ENCODE measurements around the gene FUCA2. TPM values are rescaled to one million over a fixed set of nuclear protein-coding genes. Genes with fewer than 3 reads are reported as not detected.
"Not testable (repeated sequence)": the region's sequence is repeated elsewhere in the genome, so short reads cannot be mapped to it uniquely, and the experiment has no call there.

FUCA2 gene
- polyA plus RNA-seq, 3 donors: 21.7 to 29.2 (median 25.6) TPM

DNA sequence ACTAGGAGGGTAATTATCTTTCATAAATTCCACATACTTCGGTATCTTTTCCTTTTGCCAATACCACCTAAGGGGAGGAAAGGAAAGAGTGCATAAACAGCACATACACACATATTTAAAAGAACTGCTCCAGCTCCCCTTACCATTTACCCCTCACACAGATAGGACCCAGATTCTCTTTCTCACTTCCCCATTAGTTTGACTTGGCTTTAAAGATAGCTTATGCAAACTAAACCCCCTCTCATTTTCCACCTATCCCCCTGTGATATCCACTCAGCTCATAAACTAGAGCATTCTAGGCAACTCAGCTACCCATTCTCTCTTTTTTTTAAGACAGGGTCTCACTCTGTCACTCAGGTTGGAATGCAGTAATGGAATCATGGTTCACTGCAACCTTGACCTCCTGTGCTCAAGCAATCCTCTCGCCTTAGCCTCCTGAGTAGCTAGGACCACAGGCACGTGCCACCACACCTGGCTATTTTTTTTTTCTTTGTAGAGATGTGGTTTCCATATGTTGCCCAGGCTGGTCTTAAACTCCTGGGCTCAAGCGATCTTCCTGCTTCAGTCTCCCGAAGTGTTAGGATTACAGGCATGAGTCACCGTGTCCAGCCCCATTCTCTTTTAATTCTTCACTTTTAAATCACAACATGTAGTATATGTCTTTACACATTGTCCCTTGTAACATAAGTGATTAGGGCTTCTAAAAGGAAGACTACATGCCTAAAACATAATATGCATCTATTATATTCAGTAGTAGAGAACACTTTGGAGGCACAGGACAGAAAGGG, 4.0 kb downstream of the FUCA2 start:
- H3K27ac ChIP-seq (ENCODE audit: low read depth, low read length): no peak overlapping the region
- 95 to 98% (median 95%) methylated on average over 6 of the region's 6 CpGs for WGBS, 3 donors

DNA sequence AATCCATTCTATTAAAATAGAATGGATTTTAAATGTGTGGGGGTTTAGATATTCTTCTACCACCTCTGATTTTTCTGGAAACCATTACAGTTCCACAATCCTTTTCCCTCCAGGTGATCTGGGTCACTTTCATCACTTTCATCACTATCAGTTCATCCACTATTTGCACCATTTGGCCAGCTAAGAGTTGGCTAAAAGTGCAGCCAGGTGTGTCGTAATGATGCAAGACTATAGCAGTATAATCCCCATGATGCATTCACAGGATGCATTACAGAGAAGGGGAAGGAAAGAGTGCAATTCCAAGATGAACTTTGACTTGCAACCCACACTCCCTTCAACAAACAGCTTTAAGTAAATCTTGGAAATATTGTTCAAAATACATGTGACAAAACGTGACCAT, 4.9 kb downstream of the FUCA2 start:
- 80 to 93% (median 88%) methylated on average over 2 of the region's 2 CpGs for WGBS, 3 donors
- H3K27ac ChIP-seq (ENCODE audit: low read depth, low read length): no peak overlapping the region

DNA sequence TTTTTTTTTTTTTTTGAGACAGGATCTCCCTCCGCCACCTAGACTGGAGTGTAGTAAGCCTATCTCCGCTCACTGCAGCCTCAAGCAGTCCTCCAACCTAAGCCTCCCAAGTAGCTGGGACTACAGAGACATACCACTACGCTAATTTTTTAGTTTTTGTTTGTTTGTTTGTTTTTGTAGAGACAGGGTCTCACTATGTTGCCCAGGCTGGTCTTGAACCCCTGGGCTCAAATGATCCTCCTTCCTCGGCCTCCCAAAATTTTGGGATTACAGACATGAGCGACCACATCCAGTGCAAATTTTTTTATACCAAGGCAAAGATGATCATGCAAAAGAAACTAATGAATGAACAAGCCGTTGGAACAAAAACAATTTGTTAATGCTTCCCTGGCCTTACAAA, 5.3 kb downstream of the FUCA2 start:
- WGBS, 3 donors: 97% methylated on average over 6 of the region's 6 CpGs
- no peak overlapping the region for H3K27ac ChIP-seq (ENCODE audit: low read depth, low read length)

DNA sequence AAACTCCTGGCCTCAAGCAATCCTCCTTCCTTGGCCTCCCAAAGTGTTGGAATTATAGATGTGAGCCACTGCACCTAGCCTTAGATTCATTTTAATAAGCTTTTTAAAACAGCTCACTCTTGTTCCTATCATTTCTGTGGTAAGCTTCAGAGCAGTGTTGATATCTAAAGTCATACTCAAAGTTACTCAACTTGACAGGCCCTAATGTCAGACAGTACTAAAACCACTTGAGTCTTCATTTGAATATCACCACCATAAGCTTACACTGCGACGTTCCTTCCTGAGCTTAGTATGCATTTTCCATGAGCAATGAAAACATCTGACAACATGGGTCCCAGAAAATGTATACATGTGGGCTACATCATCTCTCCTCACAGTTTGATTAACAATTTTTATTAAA, 6.0 kb downstream of the FUCA2 start:
- no peak overlapping the region for H3K27ac ChIP-seq (ENCODE audit: low read depth, low read length)
- WGBS, 3 donors: 92 to 100% (median 94%) methylated on average over 2 of the region's 2 CpGs

DNA sequence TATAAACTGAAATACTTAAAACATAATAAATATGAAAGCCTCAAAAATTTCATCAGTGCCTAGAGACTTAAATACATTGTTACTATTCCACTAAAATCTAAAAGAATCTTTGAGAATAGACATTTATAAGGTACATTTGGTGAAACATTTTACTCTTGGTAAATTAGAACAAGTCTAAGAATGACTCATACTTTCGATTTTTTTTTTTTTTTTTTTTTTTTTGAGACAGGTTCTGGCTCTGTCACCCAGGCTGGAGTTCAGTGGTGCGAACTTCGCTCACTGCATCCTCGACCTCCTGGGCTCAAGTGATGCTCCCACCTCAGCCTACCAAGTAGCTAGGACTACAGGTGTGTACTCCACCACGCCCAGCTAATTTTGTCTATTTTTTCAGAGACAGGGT, 6.4 kb downstream of the FUCA2 start:
- no peak overlapping the region for H3K27ac ChIP-seq (ENCODE audit: low read depth, low read length)
- 90 to 95% (median 94%) methylated on average over 5 of the region's 5 CpGs for whole genome bisulfite sequencing, 3 donors

DNA sequence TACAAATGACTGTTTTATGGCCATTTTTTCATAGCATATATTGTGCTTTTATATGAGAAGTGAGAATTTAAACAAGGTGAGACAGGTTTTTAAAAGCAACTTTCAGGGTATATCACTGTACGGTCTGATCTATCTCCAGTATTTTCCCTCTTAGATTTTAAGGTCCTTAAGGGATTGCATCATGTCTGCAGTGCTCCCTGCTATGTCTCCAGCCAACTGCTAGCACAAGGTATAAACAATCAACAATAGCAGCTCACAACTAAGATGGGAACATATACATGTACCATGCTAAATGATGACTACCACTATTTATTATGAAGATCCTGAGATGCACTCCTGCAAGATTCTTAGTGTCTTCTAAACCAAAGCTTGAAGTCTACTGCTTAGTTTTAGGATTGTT, 7.2 kb downstream of the FUCA2 start:
- 76 to 85% (median 78%) methylated on average over 1 of the region's 1 CpG for WGBS, 3 donors
- H3K27ac ChIP-seq (ENCODE audit: low read depth, low read length): no peak overlapping the region

DNA sequence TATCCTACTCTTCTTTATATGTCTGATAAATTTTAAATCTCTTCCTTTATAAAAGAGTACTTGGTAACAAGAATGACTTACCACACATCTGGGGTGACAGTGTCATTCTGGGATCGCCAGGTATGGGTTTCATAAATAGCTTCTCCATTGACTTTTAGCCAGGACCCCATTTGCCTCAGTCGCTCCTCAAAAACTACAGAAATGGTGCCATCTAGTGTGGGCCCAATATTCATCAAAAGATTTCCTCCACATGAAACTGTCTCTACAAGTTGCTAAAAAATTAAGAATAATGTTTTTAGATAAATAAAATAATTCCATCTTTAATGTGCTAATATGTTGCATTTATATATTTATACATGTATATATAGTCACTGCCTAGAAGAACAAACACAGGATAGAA, 9.7 kb downstream of the FUCA2 start:
- 84 to 97% (median 92%) methylated on average over 2 of the region's 2 CpGs for WGBS, 3 donors
- no peak overlapping the region for H3K27ac ChIP-seq (ENCODE audit: low read depth, low read length)

DNA sequence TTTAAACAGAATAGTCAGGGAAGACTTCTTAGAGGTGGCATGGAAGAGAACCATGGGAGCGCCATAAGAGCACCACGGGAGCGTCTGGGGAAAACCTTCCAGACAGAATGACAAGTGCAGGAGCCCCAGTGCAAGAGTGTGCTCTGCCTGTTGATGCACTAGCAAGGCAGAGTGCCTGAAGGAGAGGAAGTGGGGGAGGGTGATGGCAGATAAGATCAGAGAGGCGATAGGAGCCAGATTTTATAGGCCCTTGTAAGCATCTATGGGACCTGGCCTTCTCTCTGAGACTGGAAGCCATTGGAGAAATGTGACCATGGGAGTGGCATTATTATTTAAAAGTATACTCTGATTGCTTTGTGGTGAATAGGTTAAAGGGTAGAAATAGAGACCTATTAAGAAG, 13.1 kb downstream of the FUCA2 start:
- no peak overlapping the region for H3K27ac ChIP-seq (ENCODE audit: low read depth, low read length)
- WGBS, 3 donors: 83 to 90% (median 85%) methylated on average over 4 of the region's 4 CpGs

DNA sequence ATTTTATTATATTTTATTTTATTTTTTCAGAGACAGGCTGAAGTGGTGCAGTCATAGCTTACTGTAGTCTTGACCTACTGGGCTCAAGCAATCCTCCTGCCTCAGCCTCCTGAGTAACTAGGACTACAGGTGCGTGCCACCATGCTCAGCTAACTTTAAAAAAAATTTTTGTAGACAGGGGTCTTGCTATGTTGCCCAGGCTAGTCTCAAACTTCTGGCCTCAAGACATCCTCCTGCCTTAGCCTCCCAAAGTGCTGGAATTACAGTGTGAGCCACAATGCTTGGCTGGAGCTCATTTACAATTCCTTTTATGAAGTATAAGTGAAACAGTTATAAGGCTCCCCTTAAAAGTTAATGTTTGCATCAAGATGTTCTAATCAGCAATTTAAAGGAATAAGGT, 14.5 kb downstream of the FUCA2 start:
- 92 to 100% (median 96%) methylated on average over 1 of the region's 1 CpG for WGBS, 3 donors
- no peak overlapping the region for H3K27ac ChIP-seq (ENCODE audit: low read depth, low read length)

DNA sequence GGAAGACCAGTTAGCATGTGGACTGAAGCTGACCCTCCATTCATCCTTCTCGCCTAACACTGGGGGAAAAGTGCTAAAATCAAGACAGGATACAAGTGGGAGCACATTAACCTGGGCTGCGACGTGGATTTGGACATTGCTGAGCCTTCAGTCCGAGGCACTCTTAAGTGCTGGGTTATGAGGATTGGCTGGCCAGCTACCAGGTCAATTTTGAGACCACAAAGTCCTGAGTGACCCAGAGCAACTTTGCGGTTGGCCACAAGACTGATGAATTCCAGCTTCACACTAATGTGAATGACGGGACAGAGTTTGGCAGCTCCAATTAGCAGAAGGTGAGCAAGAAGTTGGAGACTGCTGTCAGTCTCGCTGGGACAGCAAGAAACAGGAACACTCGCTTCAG, 20.7 kb downstream of the FUCA2 start:
- WGBS, 3 donors: 92 to 98% (median 96%) methylated on average over 8 of the region's 8 CpGs
- no peak overlapping the region for H3K27ac ChIP-seq (ENCODE audit: low read depth, low read length)

DNA sequence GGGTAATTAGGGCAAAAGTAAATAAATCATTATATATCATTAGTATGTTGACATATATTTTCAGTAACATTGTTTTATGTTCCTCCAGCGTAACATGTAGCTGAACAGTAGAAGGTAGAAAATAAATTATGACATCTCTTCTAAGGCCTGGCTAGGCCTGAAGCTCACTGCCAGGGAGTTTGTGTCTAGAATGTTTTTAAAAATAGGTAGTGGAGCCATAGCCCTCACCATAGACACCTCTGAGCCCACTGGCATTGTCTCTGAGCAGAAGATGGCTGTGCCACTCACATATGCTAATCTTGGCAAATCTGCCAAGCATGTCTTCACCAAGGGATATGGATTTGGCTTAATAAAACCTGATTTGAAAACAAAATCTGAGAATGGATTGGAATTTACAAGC, 21.3 kb downstream of the FUCA2 start:
- no peak overlapping the region for H3K27ac ChIP-seq (ENCODE audit: low read depth, low read length)
- WGBS, 3 donors: 95 to 99% (median 97%) methylated on average over 1 of the region's 1 CpG

DNA sequence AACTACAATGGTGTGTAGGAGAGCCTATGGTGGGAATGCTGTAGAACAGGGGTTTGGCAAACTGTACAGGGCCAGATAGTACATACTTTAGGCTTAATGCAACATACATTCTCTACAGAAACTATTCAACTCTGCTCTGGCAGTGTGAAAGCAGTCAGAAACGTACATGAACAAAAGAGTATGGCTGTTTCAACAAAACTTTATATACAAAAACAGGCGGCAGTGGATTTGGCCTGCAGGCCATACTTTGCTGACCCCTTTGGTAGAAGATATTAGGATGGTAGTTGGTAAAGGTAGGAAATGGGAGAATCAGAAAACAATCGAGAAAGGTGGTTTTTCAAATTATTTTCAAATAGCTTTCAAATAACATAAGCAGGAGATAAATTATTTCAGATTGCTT, 24.8 kb downstream of the FUCA2 start:
- 87 to 95% (median 89%) methylated on average over 3 of the region's 3 CpGs for WGBS, 3 donors
- H3K27ac ChIP-seq (ENCODE audit: low read depth, low read length): no peak overlapping the region

DNA sequence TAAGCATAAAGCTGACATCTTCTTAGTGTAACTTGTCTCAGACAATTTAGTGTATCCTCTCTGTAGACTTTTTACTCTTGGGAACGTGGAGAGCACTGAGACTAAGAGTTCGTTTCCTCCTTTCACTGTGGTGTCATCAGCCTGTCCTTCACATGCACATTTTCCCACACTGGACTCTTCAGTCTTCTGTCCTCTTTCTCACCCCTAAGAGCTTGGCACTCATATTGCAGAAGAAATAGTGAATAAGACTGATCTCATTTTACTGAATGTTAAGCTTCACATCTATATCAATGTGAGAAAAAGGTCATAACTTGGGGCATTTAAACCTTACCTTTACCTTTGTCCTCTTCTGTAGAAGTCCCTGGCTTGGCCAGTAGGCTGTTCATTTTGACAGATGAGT, 25.6 kb downstream of the FUCA2 start:
- WGBS, 3 donors: 81 to 91% (median 87%) methylated on average over 2 of the region's 2 CpGs
- no peak overlapping the region for H3K27ac ChIP-seq (ENCODE audit: low read depth, low read length)

DNA sequence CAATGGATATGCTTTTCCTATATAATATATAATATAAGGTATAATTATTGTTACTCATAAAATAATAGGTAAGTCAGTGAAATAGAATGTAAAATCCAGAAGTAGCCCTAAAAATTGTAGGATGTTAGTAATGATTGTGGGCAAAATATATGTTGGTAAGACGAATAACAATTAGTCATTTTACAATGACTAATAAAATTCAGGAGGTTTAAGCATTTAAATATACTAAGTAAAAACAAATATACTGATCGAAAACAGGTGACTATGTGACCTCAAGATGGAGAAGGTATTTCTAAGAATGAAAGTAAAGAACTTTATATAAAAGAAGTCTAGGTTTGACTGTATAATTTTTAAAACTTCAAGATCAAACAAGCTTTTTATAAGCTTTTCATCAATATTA, 28.9 kb downstream of the FUCA2 start:
- WGBS, 3 donors: 65 to 99% (median 96%) methylated on average over 2 of the region's 2 CpGs
- no peak overlapping the region for H3K27ac ChIP-seq (ENCODE audit: low read depth, low read length)

DNA sequence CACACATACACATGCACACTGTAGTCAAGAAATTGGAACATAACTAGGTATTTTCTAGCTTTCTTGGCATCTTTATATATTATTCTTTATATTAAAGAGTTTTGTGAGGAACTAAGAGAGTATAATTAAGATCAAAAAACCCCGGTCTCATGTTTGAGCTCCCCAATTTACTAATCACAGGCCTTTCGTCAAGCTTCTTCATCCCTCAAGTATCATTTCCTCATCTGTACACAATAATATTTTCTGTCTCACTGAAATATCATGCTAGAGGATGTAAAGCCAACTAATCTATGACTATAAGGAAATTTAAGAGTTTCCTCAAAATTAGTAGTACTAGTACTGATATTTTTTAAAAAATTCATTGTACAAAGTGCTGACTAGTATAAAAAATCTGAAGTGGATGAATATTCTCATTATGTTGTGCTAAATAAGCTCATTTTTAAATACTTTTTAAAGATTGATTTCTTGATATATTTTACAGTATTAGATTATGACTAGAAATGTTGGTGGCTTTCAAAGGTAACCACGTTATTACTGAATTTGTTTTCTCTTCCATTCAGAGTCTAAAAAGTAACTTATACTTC, 32.9 kb downstream of the FUCA2 start:
- 91 to 95% (median 93%) methylated on average over 3 of the region's 3 CpGs for WGBS, 3 donors
- no peak overlapping the region for H3K27ac ChIP-seq (ENCODE audit: low read depth, low read length)

DNA sequence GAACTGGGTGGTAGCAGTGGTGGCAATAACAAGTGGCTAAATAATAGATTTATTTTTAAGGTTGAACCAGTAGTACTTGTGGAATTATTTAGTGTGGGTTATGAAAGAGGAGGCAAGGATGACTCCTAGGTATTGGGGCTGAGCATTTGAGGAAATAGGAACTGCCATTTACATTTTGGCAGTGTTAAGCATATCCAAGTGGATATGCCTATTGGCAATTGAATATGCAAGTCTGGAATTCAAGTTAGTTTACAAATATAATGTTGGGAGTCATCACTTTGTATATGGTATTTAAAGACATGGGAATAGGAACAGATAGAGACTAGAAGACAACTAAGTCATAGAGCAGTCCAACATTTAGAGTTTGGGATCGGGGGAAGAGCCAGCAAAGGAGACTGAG, 35.0 kb downstream of the FUCA2 start:
- WGBS, 3 donors: 96 to 97% (median 97%) methylated on average over 1 of the region's 1 CpG
- H3K27ac ChIP-seq (ENCODE audit: low read depth, low read length): no peak overlapping the region

DNA sequence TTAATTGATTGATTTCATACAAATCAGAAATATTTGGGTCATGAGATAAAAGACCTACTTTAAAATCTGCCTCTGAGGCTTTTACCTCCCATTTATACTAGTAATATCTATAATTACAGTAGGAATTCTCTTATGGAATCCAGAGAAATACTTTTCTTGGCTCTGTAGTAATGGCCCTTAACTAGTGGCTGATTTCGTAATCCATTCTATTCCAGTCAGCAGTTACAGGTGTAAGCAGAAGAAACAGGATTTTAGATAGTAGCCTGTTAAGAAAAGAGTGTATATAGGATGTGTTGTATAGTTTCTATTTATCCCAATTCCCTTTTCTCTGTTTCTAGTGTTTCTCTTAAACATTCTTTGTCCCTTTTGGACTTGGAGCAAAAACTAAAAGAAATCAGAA, 39.7 kb downstream of the FUCA2 start:
- no peak overlapping the region for H3K27ac ChIP-seq (ENCODE audit: low read depth, low read length)
- 94 to 100% (median 95%) methylated on average over 1 of the region's 1 CpG for WGBS, 3 donors

DNA sequence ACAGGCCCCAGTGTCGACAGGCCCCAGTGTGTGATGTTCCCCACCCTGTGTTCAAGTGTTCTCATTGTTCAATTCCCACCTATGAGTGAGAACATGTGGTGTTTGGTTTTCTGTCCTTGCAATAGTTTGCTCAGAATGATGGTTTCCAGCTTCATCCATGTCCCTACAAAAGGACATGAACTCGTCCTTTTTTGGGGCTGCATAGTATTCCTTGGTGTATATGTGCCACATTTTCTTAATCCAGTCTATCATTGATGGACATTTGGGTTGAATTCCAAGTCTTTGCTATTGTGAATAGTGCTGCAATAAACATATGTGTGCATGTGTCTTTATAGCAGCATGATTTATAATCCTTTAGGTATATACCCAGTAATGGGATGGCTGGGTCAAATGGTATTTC, 42.7 kb downstream of the FUCA2 start:
- 86 to 95% (median 88%) methylated on average over 2 of the region's 2 CpGs for WGBS, 3 donors
- not testable (repeated sequence) for H3K27ac ChIP-seq (ENCODE audit: low read depth, low read length)

DNA sequence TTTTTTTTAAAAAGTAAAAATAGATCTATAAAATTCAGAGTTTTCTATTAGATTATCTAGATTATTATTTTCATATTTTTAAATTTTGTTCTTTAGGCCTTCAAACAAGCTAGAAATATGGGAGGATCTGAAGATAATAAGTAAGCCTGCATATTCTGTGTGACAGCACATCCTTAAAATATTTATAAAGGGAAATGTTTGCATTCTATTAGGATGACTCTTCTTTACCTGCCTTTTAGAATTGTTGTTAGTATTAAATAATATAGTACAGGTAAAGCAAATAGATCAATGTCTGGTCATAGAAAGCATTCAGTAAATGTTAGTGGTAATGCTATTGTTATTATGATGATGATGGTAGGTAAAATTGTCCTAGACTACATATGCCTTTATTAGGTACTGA, 43.5 kb downstream of the FUCA2 start:
- no peak overlapping the region for H3K27ac ChIP-seq (ENCODE audit: low read depth, low read length)

DNA sequence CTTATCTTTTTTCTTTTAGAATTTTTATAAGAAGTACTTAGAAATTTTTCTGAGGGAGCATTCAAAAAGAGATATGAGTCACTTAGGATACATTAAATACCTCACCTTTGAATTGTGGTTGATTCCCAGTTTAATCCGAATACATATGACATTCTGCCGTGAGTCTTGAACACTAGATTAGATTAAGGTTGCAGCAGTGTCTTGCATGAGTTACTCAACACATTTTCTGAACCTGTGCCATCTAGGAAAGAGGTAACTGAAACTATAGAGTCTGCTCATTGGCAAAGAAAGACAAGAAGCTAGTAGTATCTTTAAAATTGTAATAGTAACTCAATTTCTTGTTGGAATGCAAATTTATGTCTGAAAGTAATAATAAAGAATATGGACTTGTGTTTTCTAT, 46.0 kb downstream of the FUCA2 start:
- WGBS, 3 donors: 62 to 88% (median 80%) methylated on average over 2 of the region's 2 CpGs
- no peak overlapping the region for H3K27ac ChIP-seq (ENCODE audit: low read depth, low read length)

Data from adipose tissue (tissue), 3 donors.